Neuronal stem cell (in vitro differentiated cells): ENCODE results near the gene CYTH2.

ENCODE experiments used
- DNase-seq: peaks from one replicate; pipeline ENCODE4 v3.0.0-alpha.2; 2013; ENCODE audit warnings: low spot score
- H2AFZ ChIP-seq: one replicate; pipeline ENCODE4 v1.6.1; 2013; ENCODE audit warnings: mild to moderate bottlenecking, low read length, inconsistent platforms
- H2AK5ac ChIP-seq: 2 replicates; pipeline ENCODE4 v1.6.1; 2013; ENCODE audit warnings: low read depth, mild to moderate bottlenecking, inconsistent platforms, low read length, moderate library complexity, mixed read lengths
- H2BK120ac ChIP-seq: 2 replicates; pipeline ENCODE4 v1.6.1; 2013; ENCODE audit warnings: low read depth, mild to moderate bottlenecking, inconsistent platforms, low read length, moderate library complexity, mixed read lengths
- H2BK12ac ChIP-seq: one replicate; pipeline ENCODE4 v1.6.1; 2013; ENCODE audit warnings: low read length, inconsistent platforms
- H2BK15ac ChIP-seq: 2 replicates; pipeline ENCODE4 v1.6.1; 2013; ENCODE audit warnings: mild to moderate bottlenecking, low read length, inconsistent platforms, mixed read lengths
- H2BK5ac ChIP-seq: one replicate; pipeline ENCODE4 v1.6.1; 2013; ENCODE audit warnings: inconsistent platforms, mild to moderate bottlenecking, low read length, moderate library complexity
- H3K14ac ChIP-seq: one replicate; pipeline ENCODE4 v1.6.1; 2013; ENCODE audit warnings: low read length, inconsistent platforms
- H3K18ac ChIP-seq: 2 replicates; pipeline ENCODE4 v1.6.1; 2013; ENCODE audit warnings: low read length, inconsistent platforms
- H3K23ac ChIP-seq: 2 replicates; pipeline ENCODE4 v1.6.1; 2013; ENCODE audit warnings: low read depth, mild to moderate bottlenecking, mixed read lengths, low read length, inconsistent platforms; ENCODE audit not compliant: poor library complexity
- H3K27ac ChIP-seq: replicated peaks from 3 replicates; pipeline ENCODE4 v1.5.1; 2013; ENCODE audit warnings: low read length, inconsistent platforms
- H3K27me3 ChIP-seq, 3 experiments: 2 replicates each; pipeline ENCODE4 v1.6.1; 2013; ENCODE audit warnings: low read length in 3 of 3, mild to moderate bottlenecking in 2 of 3, inconsistent platforms in 1 of 3, low read depth in 1 of 3, mixed read lengths in 1 of 3, moderate library complexity in 1 of 3; ENCODE audit not compliant: control insufficient read depth in 3 of 3, insufficient read depth in 3 of 3
- H3K36me3 ChIP-seq, 2 donors: replicated peaks in 1 of 2; 2 replicates each; pipeline ENCODE4 v1.6.1; 2013; ENCODE audit warnings: low read length in 2 of 2; ENCODE audit not compliant: control insufficient read depth in 2 of 2, insufficient read depth in 2 of 2
- H3K4ac ChIP-seq: 2 replicates; pipeline ENCODE4 v1.6.1; 2013; ENCODE audit warnings: inconsistent platforms, mild to moderate bottlenecking, low read length, moderate library complexity
- H3K4me1 ChIP-seq, 2 donors: 1 replicate in 1 of 2; 2 replicates in 1 of 2; pipeline ENCODE4 v1.6.1; 2013; ENCODE audit warnings: low read length in 2 of 2, low read depth in 1 of 2; ENCODE audit not compliant: control insufficient read depth in 2 of 2, insufficient read depth in 1 of 2
- H3K4me2 ChIP-seq: one replicate; pipeline ENCODE4 v1.6.1; 2013; ENCODE audit warnings: mild to moderate bottlenecking, low read length, inconsistent platforms; ENCODE audit not compliant: insufficient read depth, poor library complexity, severe bottlenecking
- H3K4me3 ChIP-seq, 2 donors: 2 replicates each; pipeline ENCODE4 v1.5.1; 2013; ENCODE audit warnings: low read length in 2 of 2, mild to moderate bottlenecking in 2 of 2, inconsistent platforms in 1 of 2, moderate library complexity in 1 of 2
- H3K79me1 ChIP-seq: one replicate; pipeline ENCODE4 v1.6.1; 2013; ENCODE audit warnings: low read depth, mild to moderate bottlenecking, inconsistent platforms, low read length, moderate library complexity
- H3K9ac ChIP-seq: one replicate; pipeline ENCODE4 v1.6.1; 2013; ENCODE audit warnings: mild to moderate bottlenecking, low read depth, low read length, inconsistent platforms; ENCODE audit not compliant: poor library complexity
- H3K9me3 ChIP-seq, 2 donors: replicated peaks in 1 of 2; 2 replicates each; pipeline versions ENCODE3 to v1.6.1; 2013; ENCODE audit warnings: low read length in 2 of 2, mild to moderate bottlenecking in 2 of 2, inconsistent platforms in 1 of 2, low read depth in 1 of 2, mixed read lengths in 1 of 2, moderate library complexity in 1 of 2; ENCODE audit not compliant: control insufficient read depth in 2 of 2, insufficient read depth in 1 of 2
- H4K8ac ChIP-seq: one replicate; pipeline ENCODE4 v1.6.1; 2013; ENCODE audit warnings: low read depth, mild to moderate bottlenecking, inconsistent platforms, low read length, moderate library complexity
- H4K91ac ChIP-seq: one replicate; pipeline ENCODE4 v1.6.1; 2013; ENCODE audit warnings: low read length, low read depth, mild to moderate bottlenecking, inconsistent platforms; ENCODE audit not compliant: poor library complexity
- WGBS, 2 donors: extraction: QIAGEN DNeasy Blood & Tissue Kit; methylation state at CpG; one replicate each; pipeline ENCODE4 v1.1.7; 2013; ENCODE audit warnings: missing lambda C conversion rate in 2 of 2, mixed read lengths in 1 of 2; ENCODE audit not compliant: insufficient read length in 2 of 2, insufficient replicate concordance in 1 of 2; ENCODE audit errors: extremely low coverage in 2 of 2; 5-methylcytosine and 5-hydroxymethylcytosine counted together

Gene CYTH2

DNA sequence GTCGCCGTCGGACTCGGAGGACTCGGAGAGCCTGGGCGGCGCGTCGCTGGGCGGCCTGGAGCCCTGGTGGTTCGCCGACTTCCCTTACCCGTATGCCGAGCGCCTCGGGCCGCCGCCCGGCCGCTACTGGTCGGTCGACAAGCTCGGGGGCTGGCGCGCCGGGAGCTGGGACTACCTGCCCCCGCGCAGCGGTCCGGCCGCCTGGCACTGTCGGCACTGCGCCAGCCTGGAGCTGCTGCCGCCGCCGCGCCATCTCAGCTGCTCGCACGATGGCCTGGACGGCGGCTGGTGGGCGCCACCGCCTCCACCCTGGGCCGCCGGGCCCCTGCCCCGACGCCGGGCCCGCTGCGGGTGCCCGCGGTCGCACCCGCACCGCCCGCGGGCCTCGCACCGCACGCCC lies 25.9 kb upstream of the CYTH2 start:
- H4K91ac ChIP-seq: no peak overlapping the region
- no peak overlapping the region for H3K23ac ChIP-seq
- H3K79me1 ChIP-seq: peaks cover 13% of the 10 kb centered on the region
- no peak overlapping the region for H2BK12ac ChIP-seq
- no peak overlapping the region for H2BK120ac ChIP-seq
- no peak overlapping the region for H2BK5ac ChIP-seq
- no peaks in the 10 kb centered on the region for H3K27me3 ChIP-seq
- no peak for DNase-seq
- H3K4ac ChIP-seq: no peak overlapping the region
- no peak overlapping the region for H2AK5ac ChIP-seq
- peaks cover 7 to 16% of the 10 kb centered on the region in 2 donors for H3K36me3 ChIP-seq
- peaks cover 0 to 3% of the 10 kb centered on the region in 2 donors for H3K9me3 ChIP-seq
- H2BK15ac ChIP-seq: no peak overlapping the region
- H3K18ac ChIP-seq: no peak overlapping the region
- no peak overlapping the region for H3K4me2 ChIP-seq
- no peak overlapping the region for H3K14ac ChIP-seq
- H4K8ac ChIP-seq: no peak overlapping the region
- peaks cover 9 to 10% of the 10 kb centered on the region in 2 donors for H3K4me1 ChIP-seq
- no peak overlapping the region for H3K9ac ChIP-seq
- no peak overlapping the region for H2AFZ ChIP-seq
- no peak overlapping the region for H3K27ac ChIP-seq
- H3K4me3 ChIP-seq: no peak overlapping the region
- no CpG with 5 or more reads among the region's 60 CpGs for whole genome bisulfite sequencing, 2 donors

DNA sequence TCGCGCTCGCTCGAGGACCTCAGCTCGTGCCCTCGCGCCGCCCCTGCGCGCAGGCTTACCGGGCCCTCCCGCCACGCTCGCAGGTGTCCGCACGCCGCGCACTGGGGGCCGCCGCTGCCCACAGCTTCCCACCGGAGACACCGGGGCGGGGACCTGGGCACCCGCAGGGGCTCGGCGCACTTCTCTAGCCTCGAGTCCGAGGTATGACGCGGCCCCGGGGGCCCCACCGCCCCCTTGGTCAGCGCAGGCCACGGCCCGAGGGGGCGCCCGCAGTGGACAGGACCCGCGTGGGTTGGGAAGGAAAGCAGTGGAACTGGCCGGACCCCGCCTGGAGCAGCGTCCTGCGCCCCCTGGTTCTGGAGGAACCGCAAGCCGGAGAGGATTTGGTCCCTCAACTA lies 25.4 kb upstream of the CYTH2 start:
- no CpG with 5 or more reads among the region's 45 CpGs for WGBS, 2 donors
- Histone ChIP-seq H3K9ac (no peak overlapping the region), H3K4me3 (no peak overlapping the region), H3K27ac (no peak overlapping the region), H3K79me1 (peaks cover 13% of the 10 kb centered on the region), H3K36me3 (peaks cover 11 to 21% of the 10 kb centered on the region in 2 donors), H2BK120ac (peak overlapping the region; percentile 54), H4K8ac (no peak overlapping the region), H2BK12ac (no peak overlapping the region), H3K14ac (no peak overlapping the region), H4K91ac (no peak overlapping the region), H2AK5ac (peak overlapping the region; percentile 38), H3K4me1 (peaks cover 9 to 10% of the 10 kb centered on the region in 2 donors), H3K9me3 (peaks cover 0 to 3% of the 10 kb centered on the region in 2 donors), H2AFZ (no peak overlapping the region), H3K4me2 (no peak overlapping the region), H2BK5ac (peak overlapping the region; percentile 8), H3K23ac (peak overlapping the region; percentile 55), H3K27me3 (no peaks in the 10 kb centered on the region), H3K4ac (no peak overlapping the region), H3K18ac (no peak overlapping the region), H2BK15ac (peak overlapping the region; percentile 75)
- DNase-seq: no peak

DNA sequence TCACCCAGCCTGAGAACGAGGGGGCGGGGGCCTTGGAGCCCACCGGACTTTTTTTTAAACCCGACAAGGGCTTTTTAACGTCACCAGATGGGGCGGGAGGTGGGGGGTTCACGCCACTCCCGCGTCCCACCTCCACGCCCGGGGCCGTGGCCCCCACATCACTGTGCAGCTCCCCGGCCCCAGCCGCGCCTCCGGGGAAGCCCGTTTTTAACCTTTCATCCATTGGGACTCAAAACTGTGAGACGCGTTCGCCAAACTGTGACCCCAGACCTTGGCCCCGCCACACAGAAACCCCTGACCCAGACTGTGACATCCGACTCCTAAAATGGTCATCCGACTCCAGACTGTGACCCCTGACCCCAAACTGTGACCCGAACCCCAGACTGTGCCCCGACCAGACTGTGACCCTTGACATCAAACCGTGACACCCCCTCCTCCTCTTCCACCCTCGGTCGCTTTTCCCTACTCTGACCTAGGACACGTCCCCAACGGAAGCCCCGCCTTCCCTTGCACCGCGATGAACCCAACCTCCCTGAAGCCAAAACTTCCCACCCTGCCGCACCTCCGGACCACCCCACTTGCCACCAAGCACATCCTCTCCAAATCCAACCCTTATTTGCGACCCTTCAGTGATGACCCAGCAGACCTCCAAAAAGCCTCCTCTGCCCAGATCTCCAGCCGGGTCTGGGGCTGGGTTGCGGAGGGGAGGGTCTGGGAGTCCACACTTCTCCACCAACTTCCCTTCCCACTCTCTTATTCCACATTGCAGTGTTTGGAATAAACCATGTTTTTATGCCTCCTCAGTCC lies 24.8 kb upstream of the CYTH2 start:
- Histone ChIP-seq H2BK120ac (peak overlapping the region; percentile 54), H2AK5ac (peak overlapping the region; percentile 38), H4K8ac (no peak overlapping the region), H3K27me3 (no peaks in the 10 kb centered on the region), H3K4ac (no peak overlapping the region), H3K4me3 (peak overlapping the region in 1 of 2 donors; percentile 95), H3K4me1 (peaks cover 9 to 10% of the 10 kb centered on the region in 2 donors), H4K91ac (no peak overlapping the region), H3K23ac (peak overlapping the region; percentile 70), H3K14ac (no peak overlapping the region), H3K36me3 (peaks cover 12 to 27% of the 10 kb centered on the region in 2 donors), H3K27ac (no peak overlapping the region), H2AFZ (peak overlapping the region; percentile 79), H2BK15ac (peak overlapping the region; percentile 75), H3K18ac (peak overlapping the region; percentile 44), H2BK5ac (peak overlapping the region; percentile 8), H2BK12ac (peak overlapping the region; percentile 16), H3K79me1 (peaks cover 13% of the 10 kb centered on the region), H3K9me3 (peaks cover 0 to 3% of the 10 kb centered on the region in 2 donors), H3K9ac (no peak overlapping the region), H3K4me2 (no peak overlapping the region)
- no CpG with 5 or more reads among the region's 38 CpGs for whole genome bisulfite sequencing, 2 donors
- DNase-seq: no peak

DNA sequence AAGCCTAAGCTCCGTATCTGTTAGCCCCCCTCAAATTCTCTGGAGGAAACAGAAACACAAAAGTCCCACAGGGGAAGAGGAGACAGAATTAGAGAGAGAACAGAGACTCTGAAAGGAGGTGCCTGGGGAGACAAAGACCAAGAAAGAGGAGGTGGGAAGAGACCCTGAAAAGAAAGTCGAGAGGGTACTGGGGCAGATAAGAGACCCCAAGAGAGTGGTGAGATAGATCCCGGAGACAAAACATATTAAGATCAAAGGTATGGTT lies 24.3 kb upstream of the CYTH2 start:
- WGBS, 2 donors: no CpG with 5 or more reads among the region's 3 CpGs
- Histone ChIP-seq H3K27me3 (no peaks in the 10 kb centered on the region), H3K4me2 (no peak overlapping the region), H3K23ac (no peak overlapping the region), H3K27ac (no peak overlapping the region), H3K36me3 (peaks cover 12 to 32% of the 10 kb centered on the region in 2 donors), H3K4me1 (peaks cover 9 to 10% of the 10 kb centered on the region in 2 donors), H2AFZ (peak overlapping the region; percentile 79), H3K18ac (no peak overlapping the region), H3K9me3 (peaks cover 0 to 3% of the 10 kb centered on the region in 2 donors), H2BK120ac (no peak overlapping the region), H4K91ac (no peak overlapping the region), H3K4me3 (peak overlapping the region in 1 of 2 donors; percentile 95), H2BK15ac (no peak overlapping the region), H3K9ac (no peak overlapping the region), H2BK12ac (no peak overlapping the region), H4K8ac (no peak overlapping the region), H3K79me1 (peaks cover 13% of the 10 kb centered on the region), H3K4ac (no peak overlapping the region), H2AK5ac (no peak overlapping the region), H3K14ac (no peak overlapping the region), H2BK5ac (no peak overlapping the region)
- no peak for DNase-seq
